Activated T-cell treated with anti-CD3 and anti-CD28 coated beads, Interleukin-2, amount 50 U/mL, for 1 hour (primary cell): ENCODE results near the gene CDC42SE2.
"Not testable (repeated sequence)": the region's sequence is repeated elsewhere in the genome, so short reads cannot be mapped to it uniquely, and the experiment has no call there.

Experiments
- DNase-seq: peaks from one replicate; pipeline ENCODE4 v3.0.0-alpha.2; 2020

The CDC42SE2 gene

GRCh38 chr5:131399007-131399406 lies 135.2 kb downstream of the CDC42SE2 start:
- DNase-seq: not testable (repeated sequence)

- DNase-seq: no peak
These were observed 136.7 kb downstream of the CDC42SE2 start for GRCh38 chr5:131400585-131400984.

DNA sequence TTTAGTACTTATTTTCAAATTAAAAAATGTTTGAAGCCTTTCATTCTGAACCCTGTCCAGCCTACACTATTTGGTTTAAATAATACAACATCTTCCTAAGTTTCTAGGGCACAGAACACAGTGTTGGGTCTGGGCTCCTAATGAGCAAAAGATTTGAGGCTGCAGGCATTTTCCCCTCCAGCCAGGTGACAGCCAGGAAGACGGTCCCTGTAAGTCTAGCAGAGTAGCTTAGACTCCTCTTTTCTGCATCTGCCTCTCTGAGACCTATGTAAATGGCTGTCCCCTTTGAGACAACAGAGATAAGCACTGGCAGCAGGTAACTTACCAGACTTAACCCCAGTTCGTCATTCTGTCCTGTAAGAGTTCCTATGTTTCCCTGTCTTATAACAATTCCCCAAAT lies 141.8 kb downstream of the CDC42SE2 start:
- no peak for DNase-seq

GRCh38 chr5:131406076-131406475 lies 142.2 kb downstream of the CDC42SE2 start:
- DNase-seq: no peak

GRCh38 chr5:131406975-131407638 lies 143.3 kb downstream of the CDC42SE2 start:
- no peak for DNase-seq

GRCh38 chr5:131413605-131414559 lies 150.0 kb downstream of the CDC42SE2 start:
- DNase-seq: no peak

- no peak for DNase-seq
These were observed 152.9 kb downstream of the CDC42SE2 start for GRCh38 chr5:131416729-131417128.

GRCh38 chr5:131417240-131417869 lies 153.5 kb downstream of the CDC42SE2 start:
- DNase-seq: peak; percentile 85

GRCh38 chr5:131418846-131419245 lies 155.0 kb downstream of the CDC42SE2 start:
- DNase-seq: no peak

GRCh38 chr5:131419877-131420276 lies 156.0 kb downstream of the CDC42SE2 start:
- no peak for DNase-seq

DNA sequence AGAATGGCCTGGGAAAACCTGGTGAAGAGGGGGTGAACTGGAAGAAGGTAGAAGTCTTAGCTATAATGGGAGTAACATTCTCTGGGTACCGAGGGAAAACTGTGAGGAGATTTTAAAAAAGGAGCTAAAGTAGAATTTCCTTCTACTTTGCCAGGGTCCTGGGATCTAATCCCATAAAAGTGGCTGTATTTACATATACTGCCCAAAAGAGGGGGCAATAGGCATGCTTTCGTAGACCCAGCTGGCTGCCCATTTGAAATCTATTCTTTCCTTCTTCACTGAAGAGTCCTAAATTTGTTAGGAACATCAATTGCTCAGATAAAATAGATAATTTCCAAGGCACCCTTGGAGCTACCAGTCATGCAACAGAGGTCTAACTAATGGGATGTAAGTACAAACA lies 159.2 kb downstream of the CDC42SE2 start:
- DNase-seq: no peak

- DNase-seq: no peak
These were observed 162.2 kb downstream of the CDC42SE2 start for GRCh38 chr5:131426011-131426410.

- DNase-seq: no peak
These were observed 166.9 kb downstream of the CDC42SE2 start for GRCh38 chr5:131430794-131431193.

DNA sequence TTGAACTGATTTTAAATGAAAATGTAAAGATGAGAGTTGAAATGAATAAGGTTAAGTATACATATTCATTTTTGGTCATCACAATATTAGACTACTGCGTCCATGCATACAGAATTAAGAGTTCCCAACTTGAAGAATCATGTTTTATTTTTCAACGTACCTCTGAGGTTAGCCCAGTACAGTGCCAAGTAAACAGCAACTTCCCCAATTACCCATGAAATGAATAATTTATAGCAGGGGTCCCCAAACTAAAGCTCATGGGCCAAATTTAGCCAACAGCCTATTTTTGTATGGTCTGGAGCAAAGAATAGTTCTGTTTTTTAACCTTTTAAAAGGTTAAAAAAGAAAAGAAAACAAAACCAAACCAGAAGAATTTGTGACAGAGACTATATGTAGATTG lies 167.9 kb downstream of the CDC42SE2 start:
- DNase-seq: no peak

DNA sequence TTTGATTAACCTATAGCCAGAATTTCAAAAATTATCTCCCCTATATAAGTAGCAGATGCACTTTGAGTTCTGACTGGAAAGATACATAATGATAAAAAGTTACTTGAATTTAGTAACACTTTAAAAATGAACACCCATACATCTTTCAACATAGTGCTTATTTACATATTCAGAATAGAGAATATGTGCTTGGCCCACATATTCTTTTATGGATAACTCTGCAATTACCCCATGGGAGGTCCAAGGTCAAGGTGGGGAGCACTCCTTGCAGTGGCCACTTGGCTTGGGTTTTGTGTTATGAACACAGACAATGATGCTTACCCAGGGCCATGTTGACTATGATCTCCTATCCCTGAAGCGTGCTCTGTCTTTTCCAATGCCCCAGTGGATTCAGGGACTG lies 169.3 kb downstream of the CDC42SE2 start:
- DNase-seq: no peak

DNA sequence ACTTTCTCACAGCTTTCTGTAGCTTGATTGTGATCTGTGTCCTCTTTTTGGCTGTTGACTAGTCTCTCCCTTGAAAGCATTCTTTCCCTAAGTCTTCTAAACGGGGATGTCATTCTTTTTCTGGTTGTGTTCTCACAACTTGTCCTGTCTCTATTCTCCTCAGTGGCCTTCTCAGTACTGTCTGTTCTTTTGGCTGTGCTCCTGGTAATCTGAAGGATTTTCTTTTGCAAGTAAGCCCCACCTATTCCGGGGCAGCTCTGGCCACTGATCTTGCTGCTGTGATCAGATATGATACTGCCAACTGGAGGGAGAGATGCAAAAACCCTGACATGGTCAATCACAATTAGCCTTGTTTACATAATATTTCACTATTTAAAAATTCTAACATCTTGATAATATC lies 172.2 kb downstream of the CDC42SE2 start:
- DNase-seq: no peak

DNA sequence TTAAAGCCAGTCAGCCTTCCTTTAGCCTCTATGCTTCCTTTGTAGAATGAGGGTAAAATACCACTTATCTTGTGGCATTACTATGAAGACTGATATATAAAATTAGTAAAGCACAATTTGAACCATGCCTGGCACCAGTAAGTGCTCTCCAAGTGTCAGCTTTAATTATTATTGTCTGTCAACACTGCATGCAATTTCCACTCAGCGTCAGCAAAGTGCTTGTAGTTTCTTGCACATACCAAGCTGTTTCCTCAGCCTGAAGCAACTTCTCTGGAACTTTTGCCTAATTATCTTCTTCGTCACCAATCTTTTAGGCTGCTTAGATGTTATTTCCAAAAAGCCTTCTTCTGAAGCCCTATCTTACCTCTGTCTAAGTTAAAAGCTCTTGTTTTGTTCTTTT lies 177.3 kb downstream of the CDC42SE2 start:
- DNase-seq: no peak
